Keratinocyte (primary cell): ENCODE results near the gene SUCNR1. TPM values are rescaled to one million over a fixed set of nuclear protein-coding genes. Genes with fewer than 3 reads are reported as not detected.
A peak's percentile ranks its signal among the peaks of the same experiment; 100 is the strongest.

ENCODE experiments used
- DNase-seq: peaks from one replicate; pipeline ENCODE4 v3.0.0-alpha.2; 2011; ENCODE audit warnings: low read depth, missing footprints, low spot score
- FAIRE-seq: peaks from 2 replicates; lab custom pipeline; 2011; peaks lifted over from hg19 to GRCh38; lab: Jason Lieb, UNC
- H2AFZ ChIP-seq: 2 replicates; pipeline ENCODE4 v1.6.0; 2012; ENCODE audit warnings: low read length, control low read depth, inconsistent platforms; ENCODE audit not compliant: control insufficient read depth
- H3K27ac ChIP-seq: 2 replicates; pipeline ENCODE4 v1.5.1; 2011; ENCODE audit warnings: low read length; ENCODE audit not compliant: control insufficient read depth, insufficient read depth
- H3K27me3 ChIP-seq: 3 replicates; pipeline ENCODE4 v1.6.0; 2011; ENCODE audit warnings: low read length; ENCODE audit not compliant: control insufficient read depth, insufficient read depth; ENCODE audit errors: extremely low read depth
- H3K36me3 ChIP-seq, 2 experiments: 2 replicates in 1 of 2; 3 replicates in 1 of 2; pipeline ENCODE4 v1.5.1; 2011; ENCODE audit warnings: low read length in 2 of 2, mild to moderate bottlenecking in 1 of 2; ENCODE audit not compliant: control insufficient read depth in 2 of 2, insufficient read depth in 2 of 2; ENCODE audit errors: extremely low read depth in 1 of 2
- H3K4me1 ChIP-seq: 3 replicates; pipeline ENCODE4 v1.5.1; 2011; ENCODE audit warnings: low read length; ENCODE audit not compliant: control insufficient read depth, insufficient read depth; ENCODE audit errors: extremely low read depth
- H3K4me2 ChIP-seq: 3 replicates; pipeline ENCODE4 v1.6.0; 2011; ENCODE audit warnings: low read depth, low read length; ENCODE audit not compliant: control insufficient read depth, insufficient read depth; ENCODE audit errors: extremely low read depth
- H3K4me3 ChIP-seq, 3 experiments: fragments of 200-600 bp in 1 of 3; sonication (generic) in 1 of 3; 2 replicates in 2 of 3; 3 replicates in 1 of 3; pipeline ENCODE4 v1.5.1; 2011 to 2016; ENCODE audit warnings: low read length in 3 of 3, mild to moderate bottlenecking in 3 of 3, control low read depth in 2 of 3, inconsistent platforms in 1 of 3, low read depth in 1 of 3, mixed read lengths in 1 of 3, mixed run types in 1 of 3, moderate library complexity in 1 of 3; ENCODE audit not compliant: control insufficient read depth in 2 of 3, insufficient read depth in 2 of 3; ENCODE audit errors: extremely low read depth in 1 of 3
- H3K79me2 ChIP-seq: 2 replicates; pipeline ENCODE4 v1.6.0; 2012; ENCODE audit warnings: low read length; ENCODE audit not compliant: control insufficient read depth, insufficient read depth
- H3K9ac ChIP-seq: 3 replicates; pipeline ENCODE4 v1.6.0; 2011; ENCODE audit warnings: low read length; ENCODE audit not compliant: control insufficient read depth, insufficient read depth; ENCODE audit errors: extremely low read depth
- H3K9me1 ChIP-seq: 3 replicates; pipeline ENCODE4 v1.6.0; 2011; ENCODE audit warnings: low read length; ENCODE audit not compliant: control insufficient read depth, insufficient read depth; ENCODE audit errors: extremely low read depth
- H3K9me3 ChIP-seq: 2 replicates; pipeline ENCODE4 v1.5.1; 2012; ENCODE audit warnings: low read depth, low read length; ENCODE audit not compliant: control insufficient read depth
- H4K20me1 ChIP-seq: 3 replicates; pipeline ENCODE4 v1.6.0; 2011; ENCODE audit warnings: low read length; ENCODE audit not compliant: control insufficient read depth, insufficient read depth; ENCODE audit errors: extremely low read depth
- EZH2 ChIP-seq: IDR thresholded peaks from one replicate; pipeline ENCODE4 v1.6.1; 2012; ENCODE audit warnings: inconsistent platforms, mild to moderate bottlenecking, low read length, moderate library complexity
- dilution Hi-C: fragments of 300-500 bp; cut with MboI; formaldehyde crosslinking; loops from one replicate; pipeline ENCODE4 v1.7.0; 2020; ENCODE audit warnings: low sequenced_read_pairs; ENCODE audit not compliant: extremely low pct_ligation_motif_present
- polyA plus RNA-seq, 5 experiments: library from polyadenylated mRNA; depleted of rRNA in 3 of 5; stranded (reverse) in 3 of 5; stranded (forward) in 1 of 5; unstranded in 1 of 5; fragments of >200 nt; gene quantifications; 1 replicate in 1 of 5; 2 replicates in 3 of 5; 3 replicates in 1 of 5; pipeline versions ENCODE4 v1.2.1 to v1.2.3, GENCODE V29; 2011 to 2012; ENCODE audit warnings: missing spikeins in 2 of 5, low read depth in 1 of 5, low replicate concordance in 1 of 5
- TF ChIP-seq, protein P1 (sequence below), 3 experiments: IDR thresholded peaks in 1 of 3; conservative IDR thresholded peaks in 1 of 3; optimal IDR thresholded peaks in 1 of 3; 2 replicates in 2 of 3; 3 replicates in 1 of 3; pipeline versions ENCODE3 to v1.5.1; 2011; ENCODE audit warnings: low read length in 3 of 3, mild to moderate bottlenecking in 3 of 3, moderate library complexity in 2 of 3, control low read depth in 1 of 3, inconsistent platforms in 1 of 3; ENCODE audit not compliant: insufficient read depth in 2 of 3; ENCODE audit errors: extremely low read depth in 1 of 3

SUCNR1 gene
- polyA plus RNA-seq, 1 donor (not counting 4 experiments of a cell fraction or from before 2014, with no cell fraction given): not detected

DNA sequence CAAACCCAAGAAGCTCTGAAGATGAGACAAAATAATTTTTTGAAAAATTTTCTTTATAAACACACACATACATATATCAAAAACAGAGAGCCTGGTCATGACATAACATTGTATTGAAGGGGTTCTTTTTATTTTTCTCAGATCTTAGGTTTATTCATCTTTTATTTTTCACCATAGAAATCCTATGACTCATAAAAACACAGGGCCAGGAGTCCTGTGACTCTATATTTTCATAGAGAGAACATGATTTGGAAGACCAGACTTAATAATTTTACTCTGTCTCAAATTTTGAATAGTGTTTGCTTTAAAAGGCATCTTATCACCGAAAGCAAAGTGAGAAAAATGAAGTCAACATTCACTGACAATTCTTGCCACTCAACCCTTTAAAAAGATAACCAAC, 57.7 kb downstream of the SUCNR1 start:
- FAIRE-seq (no peak), DNase-seq (no peak)
- no peak overlapping the region for H2AFZ ChIP-seq

DNA sequence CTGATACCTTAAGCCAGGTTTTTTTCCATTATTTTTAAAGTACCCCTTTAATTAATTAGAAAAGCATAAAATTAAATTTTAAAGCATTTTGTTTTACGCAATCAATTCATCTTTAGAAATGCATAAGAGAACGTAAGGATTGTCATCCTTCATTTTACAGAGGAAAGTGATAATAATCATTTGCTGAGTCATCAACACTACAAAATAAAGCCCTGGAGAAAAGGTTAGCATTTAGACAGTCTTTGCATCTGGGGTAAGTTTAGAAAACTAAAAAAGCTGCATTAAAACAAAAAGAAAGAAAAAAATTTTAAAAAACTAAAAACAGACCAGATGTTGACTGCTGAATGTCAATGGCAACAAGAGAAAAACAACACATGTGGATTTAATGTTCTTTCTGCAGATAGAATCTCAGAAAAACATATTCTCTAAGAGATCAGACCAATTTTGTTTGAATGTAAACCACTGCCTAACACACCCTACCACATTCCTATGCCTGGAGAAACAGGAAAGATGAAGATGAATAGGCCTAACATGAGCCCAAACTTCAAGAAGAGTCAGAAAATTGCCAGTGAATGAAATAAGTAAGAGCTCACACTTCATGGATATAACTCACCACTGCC, 59.9 kb downstream of the SUCNR1 start:
- TF ChIP-seq EZH2: no peak
- TF ChIP-seq, protein P1, sequence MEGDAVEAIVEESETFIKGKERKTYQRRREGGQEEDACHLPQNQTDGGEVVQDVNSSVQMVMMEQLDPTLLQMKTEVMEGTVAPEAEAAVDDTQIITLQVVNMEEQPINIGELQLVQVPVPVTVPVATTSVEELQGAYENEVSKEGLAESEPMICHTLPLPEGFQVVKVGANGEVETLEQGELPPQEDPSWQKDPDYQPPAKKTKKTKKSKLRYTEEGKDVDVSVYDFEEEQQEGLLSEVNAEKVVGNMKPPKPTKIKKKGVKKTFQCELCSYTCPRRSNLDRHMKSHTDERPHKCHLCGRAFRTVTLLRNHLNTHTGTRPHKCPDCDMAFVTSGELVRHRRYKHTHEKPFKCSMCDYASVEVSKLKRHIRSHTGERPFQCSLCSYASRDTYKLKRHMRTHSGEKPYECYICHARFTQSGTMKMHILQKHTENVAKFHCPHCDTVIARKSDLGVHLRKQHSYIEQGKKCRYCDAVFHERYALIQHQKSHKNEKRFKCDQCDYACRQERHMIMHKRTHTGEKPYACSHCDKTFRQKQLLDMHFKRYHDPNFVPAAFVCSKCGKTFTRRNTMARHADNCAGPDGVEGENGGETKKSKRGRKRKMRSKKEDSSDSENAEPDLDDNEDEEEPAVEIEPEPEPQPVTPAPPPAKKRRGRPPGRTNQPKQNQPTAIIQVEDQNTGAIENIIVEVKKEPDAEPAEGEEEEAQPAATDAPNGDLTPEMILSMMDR (optimal IDR thresholded peaks at IDR 0.05 in 1 of 3, IDR thresholded peaks at IDR 0.05 in 1 of 3, conservative IDR thresholded peaks at IDR 0.05 in 1 of 3; ENCODE audit: extremely low read depth in 1 of 3, insufficient read depth in 2 of 3, low read length in 3 of 3): no peak

More for the DNA sequence above, 57.7 kb downstream of the SUCNR1 start:
- H3K4me2 ChIP-seq: no peak overlapping the region
- dilution Hi-C loops: no loop called here
- no peak overlapping the region for H3K9ac ChIP-seq
- no peaks in the 10 kb centered on the region for H3K9me1 ChIP-seq
- TF ChIP-seq, protein P1 (optimal IDR thresholded peaks at IDR 0.05 in 1 of 3, IDR thresholded peaks at IDR 0.05 in 1 of 3, conservative IDR thresholded peaks at IDR 0.05 in 1 of 3; ENCODE audit: extremely low read depth in 1 of 3, insufficient read depth in 2 of 3, low read length in 3 of 3): no peak
- TF ChIP-seq EZH2: no peak
- no peaks in the 10 kb centered on the region for H3K79me2 ChIP-seq
- no peaks in the 10 kb centered on the region for H3K9me3 ChIP-seq
- H3K4me1 ChIP-seq: peaks cover 26% of the 10 kb centered on the region
- peak overlapping the region; percentile 13 for H3K27ac ChIP-seq
- H3K4me3 ChIP-seq: no peak overlapping the region
- H3K27me3 ChIP-seq: no peaks in the 10 kb centered on the region
- no peaks in the 10 kb centered on the region for H4K20me1 ChIP-seq
- no peaks in the 10 kb centered on the region for H3K36me3 ChIP-seq

More for the DNA sequence above, 59.9 kb downstream of the SUCNR1 start:
- no peaks in the 10 kb centered on the region for H3K9me1 ChIP-seq
- no peaks in the 10 kb centered on the region for H3K27me3 ChIP-seq
- H2AFZ ChIP-seq: peak overlapping the region; percentile 19
- dilution Hi-C loops: no loop called here
- H3K9ac ChIP-seq: no peak overlapping the region
- peak; percentile 44 for FAIRE-seq
- no peaks in the 10 kb centered on the region for H4K20me1 ChIP-seq
- H3K4me2 ChIP-seq: peak overlapping the region; percentile 18
- no peak overlapping the region for H3K4me3 ChIP-seq
- DNase-seq: no peak
- H3K27ac ChIP-seq: peak overlapping the region; percentile 27
- peaks cover 9% of the 10 kb centered on the region for H3K4me1 ChIP-seq
- H3K36me3 ChIP-seq: no peaks in the 10 kb centered on the region
- no peaks in the 10 kb centered on the region for H3K9me3 ChIP-seq
- no peaks in the 10 kb centered on the region for H3K79me2 ChIP-seq

Other genes starting within 250 kb of the SUCNR1 start
- gene AADACL2, start 139.7 kb upstream of the SUCNR1 start, polyA plus RNA-seq: 0.30 to 0.38 TPM in 2 of 3 replicates, not detected in the other
- 0.28 to 0.68 TPM in 2 of 3 replicates, not detected in the other for gene AADAC, start 59.5 kb upstream of the SUCNR1 start, polyA plus RNA-seq